RWPE2 (cell line): Measurements from ENCODE around the gene ID3.

ENCODE experiments used
- ATAC-seq: fragments of 200-7000 bp; cut with Tn5 transposase; 3 replicates; pipeline ENCODE4 v1.9.1; 2021; ENCODE audit warnings: low read depth
- DNase-seq: peaks from one replicate; pipeline ENCODE4 v3.0.0-alpha.2; 2020; ENCODE audit warnings: low spot score
- H3K27ac ChIP-seq: fragments of 450-650 bp; 2 replicates; pipeline ENCODE4 v1.5.1; 2017; ENCODE audit warnings: mild to moderate bottlenecking; ENCODE audit not compliant: poor library complexity, severe bottlenecking
- H3K27me3 ChIP-seq: fragments of 250-450 bp; sonication (Bioruptor Pico); 2 replicates; pipeline ENCODE4 v1.5.1; 2021; ENCODE audit warnings: mild to moderate bottlenecking, moderate library complexity; ENCODE audit not compliant: insufficient read depth, poor library complexity, severe bottlenecking
- H3K36me3 ChIP-seq: fragments of 250-450 bp; sonication (Bioruptor Pico); 2 replicates; pipeline ENCODE4 v1.5.1; 2020; ENCODE audit warnings: low read depth, mild to moderate bottlenecking, moderate library complexity
- H3K4me1 ChIP-seq: fragments of 250-450 bp; sonication (Bioruptor Pico); 2 replicates; pipeline ENCODE4 v1.5.1; 2021; ENCODE audit warnings: mild to moderate bottlenecking, moderate library complexity; ENCODE audit not compliant: insufficient read depth, poor library complexity, severe bottlenecking
- H3K4me3 ChIP-seq: fragments of 250-450 bp; sonication (Bioruptor Pico); 2 replicates; pipeline ENCODE4 v1.5.1; 2021; ENCODE audit warnings: mild to moderate bottlenecking, moderate library complexity; ENCODE audit not compliant: severe bottlenecking
- H3K9me3 ChIP-seq: fragments of 250-450 bp; sonication (Bioruptor Pico); 2 replicates; pipeline ENCODE4 v1.5.1; 2021; ENCODE audit warnings: mild to moderate bottlenecking, moderate library complexity; ENCODE audit not compliant: severe bottlenecking
- TF ChIP-seq, protein P1 (sequence below): fragments of 450-650 bp; IDR thresholded peaks from one replicate; pipeline ENCODE4 v1.5.1; 2017; ENCODE audit warnings: mild to moderate bottlenecking, moderate library complexity; ENCODE audit not compliant: poor library complexity, severe bottlenecking

The ID3 gene

DNA sequence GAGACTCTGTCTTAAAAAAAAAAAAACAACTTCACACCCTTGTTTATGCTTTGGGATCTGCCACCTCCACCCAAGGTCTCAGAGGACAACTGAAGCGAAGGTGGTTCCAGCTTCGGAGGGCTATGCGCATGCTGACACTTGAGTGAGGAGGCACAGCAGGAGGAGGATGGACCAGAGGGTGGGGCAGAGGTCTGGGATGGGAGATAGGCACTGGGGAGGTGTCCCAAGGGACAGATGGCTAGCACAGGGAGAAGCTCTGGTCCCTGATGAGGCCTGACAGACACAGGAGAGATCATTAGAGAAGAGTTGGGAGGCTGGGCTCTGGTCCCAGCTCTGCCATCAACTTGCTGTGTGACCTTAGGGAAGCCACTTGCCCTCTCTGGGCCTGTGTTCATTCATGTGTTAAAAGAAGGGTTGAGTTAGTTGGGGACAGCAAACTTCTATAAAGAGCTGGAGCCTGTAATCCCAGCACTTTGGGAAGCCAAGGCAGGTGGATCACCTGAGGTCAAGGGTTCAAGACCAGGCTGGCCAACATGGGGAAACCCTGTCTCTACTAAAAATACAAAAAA is 45.1 kb downstream of the ID3 start:
- DNase-seq, result no peak
- no peak overlapping the region for H3K27ac ChIP-seq
- TF ChIP-seq, protein P1, sequence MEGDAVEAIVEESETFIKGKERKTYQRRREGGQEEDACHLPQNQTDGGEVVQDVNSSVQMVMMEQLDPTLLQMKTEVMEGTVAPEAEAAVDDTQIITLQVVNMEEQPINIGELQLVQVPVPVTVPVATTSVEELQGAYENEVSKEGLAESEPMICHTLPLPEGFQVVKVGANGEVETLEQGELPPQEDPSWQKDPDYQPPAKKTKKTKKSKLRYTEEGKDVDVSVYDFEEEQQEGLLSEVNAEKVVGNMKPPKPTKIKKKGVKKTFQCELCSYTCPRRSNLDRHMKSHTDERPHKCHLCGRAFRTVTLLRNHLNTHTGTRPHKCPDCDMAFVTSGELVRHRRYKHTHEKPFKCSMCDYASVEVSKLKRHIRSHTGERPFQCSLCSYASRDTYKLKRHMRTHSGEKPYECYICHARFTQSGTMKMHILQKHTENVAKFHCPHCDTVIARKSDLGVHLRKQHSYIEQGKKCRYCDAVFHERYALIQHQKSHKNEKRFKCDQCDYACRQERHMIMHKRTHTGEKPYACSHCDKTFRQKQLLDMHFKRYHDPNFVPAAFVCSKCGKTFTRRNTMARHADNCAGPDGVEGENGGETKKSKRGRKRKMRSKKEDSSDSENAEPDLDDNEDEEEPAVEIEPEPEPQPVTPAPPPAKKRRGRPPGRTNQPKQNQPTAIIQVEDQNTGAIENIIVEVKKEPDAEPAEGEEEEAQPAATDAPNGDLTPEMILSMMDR, result no peak
- no peaks in the 10 kb centered on the region for H3K9me3 ChIP-seq
- no peaks in the 10 kb centered on the region for H3K4me1 ChIP-seq
- H3K27me3 ChIP-seq, result no peaks in the 10 kb centered on the region
- no peak overlapping the region for H3K4me3 ChIP-seq
- ATAC-seq, result no peak
- peaks cover 17% of the 10 kb centered on the region for H3K36me3 ChIP-seq

GRCh38 chr1:23509896-23510295 is 49.4 kb downstream of the ID3 start:
- no peak for DNase-seq
- H3K36me3 ChIP-seq, result 0 out of 2 replicates have a peak, but pooled peaks cover 8% of the 10 kb centered on the region
- H3K9me3 ChIP-seq, result no peaks in the 10 kb centered on the region
- ATAC-seq, result no peak
- H3K27me3 ChIP-seq, result no peaks in the 10 kb centered on the region
- H3K27ac ChIP-seq, result no peak overlapping the region
- no peak overlapping the region for H3K4me3 ChIP-seq
- TF ChIP-seq, protein P1, result no peak
- H3K4me1 ChIP-seq, result no peaks in the 10 kb centered on the region
